ENCODE data around the gene ACCS. TPM values are rescaled to one million over a fixed set of nuclear protein-coding genes. Genes with fewer than 3 reads are reported as not detected.

ACCS gene
- total RNA-seq, 1 experiment from 2014 or later = 13.9 TPM

GRCh38 chr11:44066732-44067141 is 667 bp downstream of the ACCS start (continued):
- no peak for TF ChIP-seq NR1H2 (CRISPR knock-in tag; IDR thresholded peaks at IDR 0.05)
- no peak for TF ChIP-seq ZNF232 (CRISPR knock-in tag; IDR thresholded peaks at IDR 0.05)
- TF ChIP-seq, protein P1, sequence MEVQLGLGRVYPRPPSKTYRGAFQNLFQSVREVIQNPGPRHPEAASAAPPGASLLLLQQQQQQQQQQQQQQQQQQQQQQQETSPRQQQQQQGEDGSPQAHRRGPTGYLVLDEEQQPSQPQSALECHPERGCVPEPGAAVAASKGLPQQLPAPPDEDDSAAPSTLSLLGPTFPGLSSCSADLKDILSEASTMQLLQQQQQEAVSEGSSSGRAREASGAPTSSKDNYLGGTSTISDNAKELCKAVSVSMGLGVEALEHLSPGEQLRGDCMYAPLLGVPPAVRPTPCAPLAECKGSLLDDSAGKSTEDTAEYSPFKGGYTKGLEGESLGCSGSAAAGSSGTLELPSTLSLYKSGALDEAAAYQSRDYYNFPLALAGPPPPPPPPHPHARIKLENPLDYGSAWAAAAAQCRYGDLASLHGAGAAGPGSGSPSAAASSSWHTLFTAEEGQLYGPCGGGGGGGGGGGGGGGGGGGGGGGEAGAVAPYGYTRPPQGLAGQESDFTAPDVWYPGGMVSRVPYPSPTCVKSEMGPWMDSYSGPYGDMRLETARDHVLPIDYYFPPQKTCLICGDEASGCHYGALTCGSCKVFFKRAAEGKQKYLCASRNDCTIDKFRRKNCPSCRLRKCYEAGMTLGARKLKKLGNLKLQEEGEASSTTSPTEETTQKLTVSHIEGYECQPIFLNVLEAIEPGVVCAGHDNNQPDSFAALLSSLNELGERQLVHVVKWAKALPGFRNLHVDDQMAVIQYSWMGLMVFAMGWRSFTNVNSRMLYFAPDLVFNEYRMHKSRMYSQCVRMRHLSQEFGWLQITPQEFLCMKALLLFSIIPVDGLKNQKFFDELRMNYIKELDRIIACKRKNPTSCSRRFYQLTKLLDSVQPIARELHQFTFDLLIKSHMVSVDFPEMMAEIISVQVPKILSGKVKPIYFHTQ (CRISPR knock-in tag; IDR thresholded peaks at IDR 0.05) = no peak
- TF ChIP-seq TCF7 (CRISPR knock-in tag; IDR thresholded peaks at IDR 0.05; ENCODE audit: low read depth) = no peak

DNA sequence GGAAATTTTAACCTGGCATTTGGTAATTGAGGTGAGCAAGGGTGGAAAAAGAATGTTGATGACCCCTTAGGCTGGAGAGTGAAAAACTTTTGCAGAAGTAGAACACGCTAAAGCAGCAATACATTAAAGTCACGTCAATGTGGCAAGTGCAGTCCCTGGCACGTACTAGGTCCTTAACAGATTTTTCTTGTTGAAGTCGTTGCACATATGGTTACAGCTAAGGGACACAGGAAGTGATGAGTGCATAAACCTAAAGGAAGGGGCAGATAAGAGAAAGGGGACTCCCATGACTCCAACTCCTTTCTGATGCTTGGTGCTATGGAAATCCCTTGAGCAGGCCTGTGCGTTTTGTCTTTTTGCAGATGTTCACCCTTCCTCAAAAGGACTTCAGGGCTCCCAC is 1.2 kb downstream of the ACCS start:
- DNase-seq (ENCODE audit: low spot score) (no peak), ATAC-seq (no peak)
- no peaks in the 10 kb centered on the region for H3K9me3 Mint-ChIP-seq
- peaks cover 10% of the 10 kb centered on the region for H3K27me3 Mint-ChIP-seq (ENCODE audit: low read depth)
- TF ChIP-seq OVOL2 (CRISPR knock-in tag; IDR thresholded peaks at IDR 0.05; ENCODE audit: borderline replicate concordance) (no peak), ZNF232 (CRISPR knock-in tag; IDR thresholded peaks at IDR 0.05) (no peak)
- H3K36me3 Mint-ChIP-seq = no peaks in the 10 kb centered on the region
- H3K4me1 Mint-ChIP-seq = peaks cover 36% of the 10 kb centered on the region
- no peak overlapping the region for H3K27ac Mint-ChIP-seq
- CTCF ChIA-PET = interaction anchor here (0.8 to 2.5 kb wide), 7 partner anchors 9 to 178 kb away, joined by 3 to 13 read pairs (median 4); partner anchors contain the start of gene EXT2
- POLR2A ChIA-PET = no interaction called here
- peak overlapping the region; percentile 76 for H3K4me3 Mint-ChIP-seq

DNA sequence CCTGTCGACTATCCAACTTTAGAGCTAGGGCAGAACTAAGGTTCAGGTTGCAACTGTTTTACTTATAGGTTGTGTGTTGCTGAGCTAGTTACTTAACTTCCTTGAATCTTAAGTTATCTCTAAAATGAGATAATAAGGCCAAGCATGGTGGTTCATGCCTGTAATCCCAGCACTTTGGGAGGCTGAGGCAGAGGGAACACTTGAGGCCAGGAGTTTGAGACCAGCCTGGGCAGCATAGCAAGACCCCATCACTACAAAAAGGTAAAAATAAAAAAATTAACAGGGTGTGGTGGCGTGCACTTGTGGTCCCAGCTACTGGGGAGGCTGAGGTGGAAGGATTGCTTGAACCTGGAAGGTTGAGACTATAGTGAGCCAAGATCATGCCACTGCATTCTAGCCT is 2.1 kb downstream of the ACCS start:
- Mint-ChIP-seq H3K9me3 (no peaks in the 10 kb centered on the region), H3K27me3 (ENCODE audit: low read depth) (peaks cover 10% of the 10 kb centered on the region), H3K4me3 (no peak overlapping the region), H3K27ac (no peak overlapping the region), H3K4me1 (peaks cover 30% of the 10 kb centered on the region), H3K36me3 (no peaks in the 10 kb centered on the region)
- ATAC-seq (no peak), DNase-seq (ENCODE audit: low spot score) (no peak)
- TF ChIP-seq ZNF121 (CRISPR knock-in tag; IDR thresholded peaks at IDR 0.05) (peak; percentile 53; the same call in 1 of the 2 replicates), CTCF (IDR thresholded peaks at IDR 0.05) (no peak)
- ChIA-PET POLR2A (no interaction called here), CTCF (interaction anchor here (0.8 to 1.4 kb wide), 3 partner anchors 26 to 179 kb away, joined by 3 to 4 read pairs (median 3); no protein-coding TSS in a partner anchor)

- H3K27me3 Mint-ChIP-seq (ENCODE audit: low read depth) = peaks cover 10% of the 10 kb centered on the region
- peak; percentile 64 for ATAC-seq
- no peaks in the 10 kb centered on the region for H3K9me3 Mint-ChIP-seq
- ChIA-PET CTCF (interaction anchor here (0.6 to 2.0 kb wide), 12 partner anchors 9 to 181 kb away, joined by 3 to 19 read pairs (median 3); partner anchors contain the start of gene EXT2), POLR2A (no interaction called here)
- TF ChIP-seq CTCF (IDR thresholded peaks at IDR 0.05) (0 out of 2 replicates have a peak, but pooled peaks have one; percentile 12), ZBTB43 (CRISPR knock-in tag; IDR thresholded peaks at IDR 0.05) (no peak)
- peak; percentile 36 for DNase-seq (ENCODE audit: low spot score)
- peaks cover 14% of the 10 kb centered on the region for H3K4me1 Mint-ChIP-seq
- no peak overlapping the region for H3K4me3 Mint-ChIP-seq
- no peaks in the 10 kb centered on the region for H3K36me3 Mint-ChIP-seq
- H3K27ac Mint-ChIP-seq = no peak overlapping the region
Observed at GRCh38 chr11:44071157-44071556, 5.1 kb downstream of the ACCS start.

All from WTC11 (cell line).